ENCODE measurements around the gene KCNJ18.

- TF ChIP-seq POLR2A (IDR thresholded peaks at IDR 0.05) (no peak), CTCF (IDR thresholded peaks at IDR 0.05 in 4 of 5, conservative IDR thresholded peaks at IDR 0.05 in 1 of 5) (no peak)
Measured at GRCh38 chr17:21677126-21677910, 15.0 kb upstream of the KCNJ18 start.

Measured in gastrocnemius medialis (tissue), 4 donors.